H1 (cell line): Measurements from ENCODE around the gene USF1. TPM values are rescaled to one million over a fixed set of nuclear protein-coding genes. Genes with fewer than 3 reads are reported as not detected.

Experiments used
- CTCF ChIA-PET: fragments of 300-600 bp; sonication (Branson Sonifier 250); formaldehyde crosslinking; loops from one replicate; lab custom pipeline; 2021; ENCODE audit not compliant: partially characterized antibody; lab: Charles Lee
- POLR2A ChIA-PET: fragments of 300-600 bp; sonication (Branson Sonifier 250); formaldehyde crosslinking; loops from one replicate; lab custom pipeline; 2021; ENCODE audit warnings: inconsistent platforms; ENCODE audit not compliant: partially characterized antibody; lab: Charles Lee
- DNase-seq, 2 experiments: peaks; one replicate each; pipeline versions ENCODE4 v3.0.0 to v3.0.0-alpha.2; 2010 to 2022; ENCODE audit warnings: low spot score in 2 of 2, low read depth in 1 of 2, mixed read lengths in 1 of 2
- FAIRE-seq: peaks from 2 replicates; lab custom pipeline; 2011; peaks lifted over from hg19 to GRCh38; lab: Jason Lieb, UNC
- H2AFZ ChIP-seq: 2 replicates; pipeline ENCODE4 v1.8.1; 2012; ENCODE audit warnings: low read length, inconsistent platforms
- H2AK5ac ChIP-seq: 2 replicates; pipeline ENCODE4 v1.6.1; 2013; ENCODE audit warnings: low read depth, low read length
- H2BK120ac ChIP-seq: replicated peaks from 2 replicates; pipeline ENCODE3; 2013; ENCODE audit warnings: low read depth, low read length, inconsistent platforms
- H2BK12ac ChIP-seq: 2 replicates; pipeline ENCODE4 v1.6.1; 2013; ENCODE audit warnings: low read depth, low read length
- H2BK15ac ChIP-seq: 2 replicates; pipeline ENCODE4 v1.6.1; 2013; ENCODE audit warnings: low read length
- H2BK20ac ChIP-seq: 2 replicates; pipeline ENCODE4 v1.6.1; 2013; ENCODE audit warnings: low read length
- H2BK5ac ChIP-seq: 2 replicates; pipeline ENCODE4 v1.6.1; 2013; ENCODE audit warnings: low read depth, low read length
- H3K14ac ChIP-seq: 2 replicates; pipeline ENCODE4 v1.6.1; 2013; ENCODE audit warnings: inconsistent platforms; ENCODE audit not compliant: insufficient read length
- H3K18ac ChIP-seq: 2 replicates; pipeline ENCODE4 v1.6.1; 2013; ENCODE audit warnings: low read length; ENCODE audit errors: extremely low read depth
- H3K23ac ChIP-seq: 2 replicates; pipeline ENCODE4 v1.6.1; 2013; ENCODE audit warnings: inconsistent platforms; ENCODE audit not compliant: insufficient read length
- H3K23me2 ChIP-seq: 2 replicates; pipeline ENCODE4 v1.6.1; 2013; ENCODE audit warnings: low read depth, low read length
- H3K27ac ChIP-seq: 2 replicates; pipeline ENCODE4 v1.6.1; 2011; ENCODE audit warnings: low read depth, low read length, inconsistent platforms
- H3K27me3 ChIP-seq, 4 experiments: replicated peaks in 1 of 4; 1 replicate in 1 of 4; 2 replicates in 3 of 4; pipeline versions ENCODE4 v1.6.1 to v1.8.1; 2011 to 2013; ENCODE audit warnings: low read length in 3 of 4, mild to moderate bottlenecking in 3 of 4, inconsistent platforms in 2 of 4, mixed read lengths in 2 of 4, moderate library complexity in 1 of 4; ENCODE audit not compliant: control insufficient read depth in 3 of 4, insufficient read depth in 3 of 4; ENCODE audit errors: extremely low read depth in 1 of 4
- H3K36me3 ChIP-seq, 4 experiments: 2 replicates each; pipeline versions ENCODE4 v1.6.1 to v1.8.1; 2011 to 2013; ENCODE audit warnings: mild to moderate bottlenecking in 4 of 4, low read length in 3 of 4, moderate library complexity in 2 of 4, control low read depth in 1 of 4, inconsistent platforms in 1 of 4; ENCODE audit not compliant: insufficient read depth in 4 of 4, control insufficient read depth in 2 of 4
- H3K4ac ChIP-seq: replicated peaks from 2 replicates; pipeline ENCODE3; 2013; ENCODE audit warnings: low read length, low read depth, mixed read lengths, inconsistent platforms; ENCODE audit not compliant: insufficient read length
- H3K4me1 ChIP-seq, 4 experiments: replicated peaks in 1 of 4; 1 replicate in 1 of 4; 2 replicates in 3 of 4; pipeline versions ENCODE4 v1.6.1 to v1.8.1; 2011 to 2013; ENCODE audit warnings: low read length in 3 of 4, inconsistent platforms in 2 of 4, mixed read lengths in 1 of 4; ENCODE audit not compliant: insufficient read depth in 4 of 4, control insufficient read depth in 3 of 4
- H3K4me2 ChIP-seq, 2 experiments: 2 replicates each; pipeline versions ENCODE4 v1.6.1 to v1.8.1; 2011 to 2013; ENCODE audit warnings: low read depth in 2 of 2, low read length in 2 of 2, control low read depth in 1 of 2, inconsistent platforms in 1 of 2, mild to moderate bottlenecking in 1 of 2; ENCODE audit not compliant: insufficient read depth in 1 of 2
- H3K4me3 ChIP-seq, 4 experiments: fragments of 200-600, 300-600 bp in 1 of 4; sonication (generic), shearing (Covaris generic), sonication (Bioruptor Twin) in 1 of 4; 2 replicates each; pipeline versions ENCODE4 v1.5.1 to v1.8.1; 2011 to 2016; ENCODE audit warnings: low read length in 4 of 4, low read depth in 3 of 4, control low read depth in 2 of 4, inconsistent platforms in 2 of 4, mild to moderate bottlenecking in 2 of 4, mixed read lengths in 1 of 4, moderate library complexity in 1 of 4; ENCODE audit not compliant: insufficient read depth in 2 of 4; ENCODE audit errors: extremely low read depth in 1 of 4
- H3K56ac ChIP-seq: replicated peaks from 2 replicates; pipeline ENCODE3; 2013; ENCODE audit warnings: low read depth, mild to moderate bottlenecking, mixed read lengths, low read length, inconsistent platforms; ENCODE audit not compliant: insufficient read length
- H3K79me1 ChIP-seq: 2 replicates; pipeline ENCODE4 v1.6.1; 2013; ENCODE audit warnings: low read depth, low read length, control low read depth
- H3K79me2 ChIP-seq, 2 experiments: 2 replicates each; pipeline versions ENCODE4 v1.6.1 to v1.8.1; 2012 to 2013; ENCODE audit warnings: low read length in 2 of 2, mild to moderate bottlenecking in 2 of 2, inconsistent platforms in 1 of 2; ENCODE audit not compliant: insufficient read depth in 2 of 2, control insufficient read depth in 1 of 2
- H3K9ac ChIP-seq, 4 experiments: replicated peaks in 1 of 4; 1 replicate in 1 of 4; 2 replicates in 3 of 4; pipeline versions ENCODE4 v1.6.1 to v1.8.1; 2011 to 2013; ENCODE audit warnings: low read depth in 3 of 4, low read length in 3 of 4, control low read depth in 2 of 4, mild to moderate bottlenecking in 2 of 4, moderate library complexity in 2 of 4, inconsistent platforms in 1 of 4; ENCODE audit errors: extremely low read depth in 1 of 4
- H3K9me3 ChIP-seq, 2 experiments: 2 replicates each; pipeline versions ENCODE4 v1.6.1 to v1.8.1; 2012 to 2013; ENCODE audit warnings: mild to moderate bottlenecking in 2 of 2, moderate library complexity in 2 of 2, control low read depth in 1 of 2, inconsistent platforms in 1 of 2, low read depth in 1 of 2, low read length in 1 of 2, mixed read lengths in 1 of 2; ENCODE audit not compliant: insufficient read depth in 2 of 2
- H4K20me1 ChIP-seq, 2 experiments: replicated peaks in 1 of 2; 2 replicates each; pipeline versions ENCODE3 to v1.8.1; 2011 to 2013; ENCODE audit warnings: inconsistent platforms in 2 of 2, low read length in 2 of 2, mild to moderate bottlenecking in 1 of 2; ENCODE audit not compliant: insufficient read depth in 2 of 2, control insufficient read depth in 1 of 2
- H4K5ac ChIP-seq: 2 replicates; pipeline ENCODE4 v1.6.1; 2013; ENCODE audit warnings: low read length, low read depth, mixed read lengths, inconsistent platforms; ENCODE audit not compliant: insufficient read length
- H4K8ac ChIP-seq: 2 replicates; pipeline ENCODE4 v1.8.0; 2013; ENCODE audit warnings: mild to moderate bottlenecking, moderate library complexity, low read length, inconsistent platforms; ENCODE audit not compliant: insufficient read depth; ENCODE audit errors: extremely low read depth
- H4K91ac ChIP-seq: replicated peaks from 2 replicates; pipeline ENCODE3; 2013; ENCODE audit warnings: low read length, mixed read lengths, inconsistent platforms; ENCODE audit not compliant: insufficient read length
- BACH1 ChIP-seq: IDR thresholded peaks from 2 replicates; pipeline ENCODE4 v1.6.1; 2012; ENCODE audit warnings: low read length, improper control_type of control experiment
- KDM4A ChIP-seq: IDR thresholded peaks from one replicate; pipeline ENCODE4 v1.7.1; 2012; ENCODE audit warnings: low read depth, mild to moderate bottlenecking, moderate library complexity, low read length, inconsistent platforms; ENCODE audit not compliant: severe bottlenecking
- WGBS, 2 experiments: shearing (Covaris generic) in 1 of 2; methylation state at CpG; one replicate each; pipeline versions ENCODE4 v1.1.6 to v1.1.7; 2013 to 2015; ENCODE audit warnings: low lambda C conversion rate in 2 of 2, mixed read lengths in 2 of 2, inconsistent platforms in 1 of 2, low coverage in 1 of 2, missing lambda C conversion rate in 1 of 2; ENCODE audit not compliant: insufficient replicate concordance in 2 of 2, insufficient coverage in 1 of 2, insufficient read length in 1 of 2; ENCODE audit errors: extremely low coverage in 1 of 2, missing lambda C conversion rate in 1 of 2; 5-methylcytosine and 5-hydroxymethylcytosine counted together
- polyA plus RNA-seq, 7 experiments: library from polyadenylated mRNA; depleted of rRNA in 3 of 7; stranded (reverse) in 5 of 7; unstranded in 2 of 7; fragments of >200 nt in 5 of 7; fragments of 200-250 nt in 2 of 7; gene quantifications; 1 replicate in 5 of 7; 2 replicates in 1 of 7; 4 replicates in 1 of 7; pipeline versions ENCODE4 v1.2.1 to v1.2.3, GENCODE V29; 2011 to 2013; ENCODE audit warnings: missing spikeins in 2 of 7, mixed read lengths in 2 of 7
- total RNA-seq: library from RNA; stranded (reverse); fragmentation: NEBNext Ultra II Directional; extraction: Animal tissue kit (Norgen Biotek cat#: 25700); gene quantifications from 2 replicates; pipeline ENCODE4 v1.2.1, GENCODE V29; 2021

The USF1 gene
- total and polyA plus RNA-seq, 2 of the 8 experiments (the other 6 are each of a cell fraction or from before 2014, with no cell fraction given) = 45.7 to 68.9 TPM

DNA sequence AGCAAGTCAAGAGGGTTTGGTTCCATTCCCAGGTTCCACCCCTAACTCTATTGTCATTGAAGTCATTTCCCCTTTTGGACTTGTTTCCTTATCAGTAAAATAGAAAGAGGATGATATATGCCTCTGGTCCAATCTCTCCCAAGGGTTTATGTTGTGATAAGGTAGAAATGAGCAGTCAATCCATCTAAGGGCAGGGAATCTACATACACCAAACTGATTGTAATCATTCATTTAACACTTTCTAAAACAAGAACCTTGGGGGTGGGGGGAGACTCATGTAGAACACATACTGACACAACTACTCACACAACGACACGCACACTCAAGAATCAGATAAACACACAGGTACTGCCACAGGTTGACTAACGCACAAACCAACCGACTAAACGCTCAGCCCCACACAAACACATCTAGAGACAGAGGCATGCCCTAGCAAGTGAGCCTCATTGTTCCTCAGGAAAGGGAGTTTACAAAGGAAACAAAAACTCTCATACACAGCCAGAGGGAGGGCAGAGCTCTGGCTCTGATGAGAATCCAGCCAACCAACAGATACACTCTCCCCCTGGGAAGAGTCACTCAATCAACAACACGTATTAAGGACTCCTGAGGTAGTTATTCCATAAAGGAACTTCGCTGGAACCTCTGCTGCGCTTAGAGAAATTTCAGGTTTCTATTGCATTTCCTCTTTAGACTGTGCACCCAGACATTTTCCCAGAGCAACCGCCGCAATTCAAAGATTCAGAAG lies 25.9 kb downstream of the USF1 start:
- peak; percentile 1 for TF ChIP-seq KDM4A
- TF ChIP-seq BACH1 = no peak
- TF ChIP-seq, all 59 proteins: peak for 1
- 1% methylated on average over 10 of the region's 10 CpGs; no CpG with 5 or more reads in 1 of the 2 experiments for WGBS, 2 experiments
- FAIRE-seq = no peak

More for the DNA sequence above, 25.9 kb downstream of the USF1 start:
- H2BK12ac ChIP-seq = peak overlapping the region; percentile 98; the same call in 1 of the 2 replicates
- no peak overlapping the region for H3K4ac ChIP-seq
- H3K79me2 ChIP-seq = peaks cover 22 to 54% of the 10 kb centered on the region in 2 experiments
- H3K9me3 ChIP-seq = no peaks in the 10 kb centered on the region
- no peaks in the 10 kb centered on the region; a peak in 1 of 8 replicates for H3K36me3 ChIP-seq
- no peak overlapping the region for H3K23ac ChIP-seq
- peaks cover 10% of the 10 kb centered on the region for H3K79me1 ChIP-seq
- peak overlapping the region; percentile 98 for H2BK5ac ChIP-seq
- peak overlapping the region; percentile 2 for H4K91ac ChIP-seq
- H3K18ac ChIP-seq = peak overlapping the region; percentile 75; the same call in 1 of the 2 replicates
- H3K4me1 ChIP-seq = peaks cover 7 to 17% (median 13%) of the 10 kb centered on the region in 4 experiments
- no peak for DNase-seq
- no peak overlapping the region for H2AK5ac ChIP-seq
- peak overlapping the region; percentile 74 for H3K56ac ChIP-seq
- H2BK15ac ChIP-seq = no peak overlapping the region; the same call in 1 of the 2 replicates
- H3K27ac ChIP-seq = peak overlapping the region; percentile 93
- 0 out of 2 replicates have a peak overlapping the region, but pooled peaks have one; percentile 6 for H2BK20ac ChIP-seq
- H3K4me3 ChIP-seq = peak overlapping the region; percentile 79 to 97 (median 95)
- peaks cover 11% of the 10 kb centered on the region for H3K23me2 ChIP-seq
- no peak overlapping the region for H4K8ac ChIP-seq
- peaks cover 6 to 13% of the 10 kb centered on the region in 2 experiments for H4K20me1 ChIP-seq
- no peak overlapping the region for H2BK120ac ChIP-seq
- no peak overlapping the region for H3K14ac ChIP-seq
- POLR2A ChIA-PET = interaction anchor here (0.7 to 3.9 kb wide), 25 partner anchors 8 to 374 kb away, joined by 3 to 50 read pairs (median 6); partner anchors contain the start of genes DEDD, KLHDC9, SLAMF1 and TSTD1
- peak overlapping the region; percentile 80 to 92 for H3K4me2 ChIP-seq
- H3K9ac ChIP-seq = peak overlapping the region; percentile 80 to 95 (median 93)
- H2AFZ ChIP-seq = no peak overlapping the region
- CTCF ChIA-PET = interaction anchor here (0.6 to 3.5 kb wide), 12 partner anchors 10 to 150 kb away, joined by 3 to 26 read pairs (median 5); partner anchors contain the start of genes KLHDC9 and USF1
- H4K5ac ChIP-seq = peak overlapping the region; percentile 79
- no peaks in the 10 kb centered on the region for H3K27me3 ChIP-seq
